ENCODE results near the gene EXOSC10. TPM values are rescaled to one million over a fixed set of nuclear protein-coding genes. Genes with fewer than 3 reads are reported as not detected.
"Not testable (repeated sequence)": the region's sequence is repeated elsewhere in the genome, so short reads cannot be mapped to it uniquely, and the experiment has no call there.

The EXOSC10 gene
- total and polyA plus RNA-seq, 9 of the 15 experiments (the other 6 are each of a cell fraction or from before 2014, with no cell fraction given): 23.4 to 150 (median 105) TPM

- H4K20me1 ChIP-seq (replicated peaks; ENCODE audit: control insufficient read depth, insufficient read depth, low read length); FAIRE-seq: not testable (repeated sequence)
Measured at GRCh38 chr1:11083784-11084183, 15.9 kb downstream of the EXOSC10 start.

DNA sequence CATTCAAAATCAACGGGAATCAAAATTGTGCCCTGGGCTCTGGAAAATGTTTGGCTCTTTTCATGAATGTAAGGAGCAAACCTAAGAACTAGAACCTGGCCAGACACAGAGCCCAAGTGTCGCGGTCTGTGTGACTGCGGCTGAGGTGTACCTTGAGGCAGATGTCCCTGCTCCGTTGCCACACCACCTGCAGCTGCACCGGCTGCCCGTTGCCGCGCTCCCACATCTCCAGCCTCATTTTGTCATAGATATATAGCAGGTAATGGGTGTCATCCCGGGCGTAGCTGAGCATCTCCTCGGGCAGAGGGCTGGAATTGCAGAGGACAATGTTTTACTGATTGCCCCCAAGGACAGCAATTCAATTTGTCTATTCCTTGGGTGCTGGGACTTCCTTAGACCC lies 18.7 kb downstream of the EXOSC10 start:
- ATAC-seq (no peak), DNase-seq (ENCODE audit: extremely low read depth in 1 of 4, low spot score in 3 of 4) (no peak), FAIRE-seq (no peak)
- BruUV-seq (replicated peaks): no TSS peak
- intact Hi-C loops (cut with micrococcal nuclease): no loop called here
- H3K36me3 ChIP-seq (ENCODE audit: control insufficient read depth, insufficient read depth, low read length): peaks cover 69% of the 10 kb centered on the region
- H3K4me1 ChIP-seq (replicated peaks in 1 of 2; ENCODE audit: control insufficient read depth in 2 of 2, insufficient read depth in 2 of 2, low read length in 2 of 2): no peaks in the 10 kb centered on the region
- no peaks in the 10 kb centered on the region for H3K79me2 ChIP-seq (ENCODE audit: control insufficient read depth, insufficient read depth, low read length)
- H3K9ac ChIP-seq (ENCODE audit: insufficient read depth in 1 of 2, low read depth in 2 of 2, low read length in 2 of 2): no peak overlapping the region
- no peaks in the 10 kb centered on the region for H3K27me3 ChIP-seq (ENCODE audit: control insufficient read depth in 2 of 2, insufficient read depth in 2 of 2, low read length in 2 of 2)
- no peaks in the 10 kb centered on the region for H3K9me3 ChIP-seq (replicated peaks; ENCODE audit: control insufficient read depth, insufficient read depth, low read depth, low read length)
- no peak overlapping the region for H3K27ac ChIP-seq (ENCODE audit: extremely low read depth, low read depth, low read length)
- in situ Hi-C loops (cut with MboI): no loop called here
- 93% methylated on average over 11 of the region's 12 CpGs for WGBS (ENCODE audit: insufficient coverage, low coverage, missing lambda C conversion rate)
- H4K20me1 ChIP-seq (replicated peaks; ENCODE audit: control insufficient read depth, insufficient read depth, low read length): no peaks in the 10 kb centered on the region
- POLR2A ChIA-PET: interaction anchor here (0.6 to 2.8 kb wide), 6 partner anchors 8 to 29 kb away, joined by 3 to 13 read pairs (median 4); partner anchors contain the start of gene EXOSC10
- H3K4me2 ChIP-seq (ENCODE audit: insufficient read depth, low read length): no peak overlapping the region
- no peak overlapping the region for H3K4me3 ChIP-seq
- CTCF ChIA-PET (ENCODE audit: low intra/inter-chr PET ratio): no interaction called here
- H3K9me1 ChIP-seq (ENCODE audit: control insufficient read depth, insufficient read depth, low read length): no peaks in the 10 kb centered on the region
- no peak overlapping the region for H2AFZ ChIP-seq (ENCODE audit: low read depth, low read length)
- TF ChIP-seq JUNB (CRISPR knock-in tag; conservative IDR thresholded peaks at IDR 0.05) (no peak), ASH1L (IDR thresholded peaks at IDR 0.05; ENCODE audit: borderline replicate concordance, low read depth, partially characterized antibody) (no peak), RBM17 (IDR thresholded peaks at IDR 0.05; ENCODE audit: borderline replicate concordance, low read depth, low read length) (no peak), JUN (IDR thresholded peaks at IDR 0.05; ENCODE audit: borderline replicate concordance, low read depth, low read length) (no peak), JUN (CRISPR knock-in tag; IDR thresholded peaks at IDR 0.05; ENCODE audit: borderline replicate concordance) (no peak), TBP (optimal IDR thresholded peaks at IDR 0.05; ENCODE audit: low read depth, low read length) (no peak), NFYB (IDR thresholded peaks at IDR 0.05; ENCODE audit: extremely low read depth, insufficient read length) (no peak), FOXK1 (CRISPR knock-in tag; IDR thresholded peaks at IDR 0.05; ENCODE audit: borderline replicate concordance) (no peak), EHMT2 (IDR thresholded peaks at IDR 0.05) (no peak), LARP7 (IDR thresholded peaks at IDR 0.05) (no peak), ZNF274 (IDR thresholded peaks at IDR 0.05; ENCODE audit: borderline replicate concordance, low read depth, low read length) (no peak), DMBX1 (CRISPR knock-in tag; IDR thresholded peaks at IDR 0.05; ENCODE audit: borderline replicate concordance) (no peak), KAT2B (IDR thresholded peaks at IDR 0.05; ENCODE audit: low read depth, low read length) (no peak)
- TF ChIP-seq, protein P1, sequence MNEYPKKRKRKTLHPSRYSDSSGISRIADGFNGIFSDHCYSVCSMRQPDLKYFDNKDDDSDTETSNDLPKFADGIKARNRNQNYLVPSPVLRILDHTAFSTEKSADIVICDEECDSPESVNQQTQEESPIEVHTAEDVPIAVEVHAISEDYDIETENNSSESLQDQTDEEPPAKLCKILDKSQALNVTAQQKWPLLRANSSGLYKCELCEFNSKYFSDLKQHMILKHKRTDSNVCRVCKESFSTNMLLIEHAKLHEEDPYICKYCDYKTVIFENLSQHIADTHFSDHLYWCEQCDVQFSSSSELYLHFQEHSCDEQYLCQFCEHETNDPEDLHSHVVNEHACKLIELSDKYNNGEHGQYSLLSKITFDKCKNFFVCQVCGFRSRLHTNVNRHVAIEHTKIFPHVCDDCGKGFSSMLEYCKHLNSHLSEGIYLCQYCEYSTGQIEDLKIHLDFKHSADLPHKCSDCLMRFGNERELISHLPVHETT (CRISPR knock-in tag; conservative IDR thresholded peaks at IDR 0.05 in 1 of 2, IDR thresholded peaks at IDR 0.05 in 1 of 2): no peak

More at GRCh38 chr1:11083784-11084183, 15.9 kb downstream of the EXOSC10 start:
- DNase-seq (ENCODE audit: extremely low read depth in 1 of 4, low spot score in 3 of 4); intact Hi-C loops (cut with micrococcal nuclease); in situ Hi-C loops (cut with MboI); CTCF ChIA-PET (ENCODE audit: low intra/inter-chr PET ratio); H3K4me1 ChIP-seq (replicated peaks in 1 of 2; ENCODE audit: control insufficient read depth in 2 of 2, insufficient read depth in 2 of 2, low read length in 2 of 2); H3K4me2 ChIP-seq (ENCODE audit: insufficient read depth, low read length); H3K9me3 ChIP-seq (replicated peaks; ENCODE audit: control insufficient read depth, insufficient read depth, low read depth, low read length); H3K4me3 ChIP-seq; POLR2A ChIA-PET; H3K9me1 ChIP-seq (ENCODE audit: control insufficient read depth, insufficient read depth, low read length); H3K79me2 ChIP-seq (ENCODE audit: control insufficient read depth, insufficient read depth, low read length); BruUV-seq (replicated peaks); H3K9ac ChIP-seq (ENCODE audit: insufficient read depth in 1 of 2, low read depth in 2 of 2, low read length in 2 of 2); H2AFZ ChIP-seq (ENCODE audit: low read depth, low read length); H3K27ac ChIP-seq (ENCODE audit: extremely low read depth, low read depth, low read length); H3K27me3 ChIP-seq (ENCODE audit: control insufficient read depth in 2 of 2, insufficient read depth in 2 of 2, low read length in 2 of 2); ATAC-seq: not testable (repeated sequence)
- H3K36me3 ChIP-seq (ENCODE audit: control insufficient read depth, insufficient read depth, low read length): peaks cover 68% of the 10 kb centered on the region
- TF ChIP-seq BCOR (IDR thresholded peaks at IDR 0.05): peak; percentile 52; the same call in 1 of the 2 replicates
- TF ChIP-seq ZNF146 (CRISPR knock-in tag; IDR thresholded peaks at IDR 0.05; ENCODE audit: unreplicated experiment): peak; percentile 25
- 0 out of 2 replicates have a peak, but pooled peaks have one; percentile 22 for TF ChIP-seq POLR2A (conservative IDR thresholded peaks at IDR 0.05)
- 0 out of 2 replicates have a peak, but pooled peaks have one; percentile 22 for TF ChIP-seq SUPT5H (IDR thresholded peaks at IDR 0.05)
- TF ChIP-seq NFIC (IDR thresholded peaks at IDR 0.05): 0 out of 2 replicates have a peak, but pooled peaks have one; percentile 16
- WGBS (ENCODE audit: insufficient coverage, low coverage, missing lambda C conversion rate): 100% methylated on average over 2 of the region's 3 CpGs

Measured in K562 (cell line).